Measurements from ENCODE around the gene PCNT. TPM values are rescaled to one million over a fixed set of nuclear protein-coding genes. Genes with fewer than 3 reads are reported as not detected.
A peak's percentile ranks its signal among the peaks of the same experiment; 100 is the strongest.

The PCNT gene
- total and polyA plus RNA-seq, 2 of the 8 experiments (the other 6 are each of a cell fraction or from before 2014, with no cell fraction given), result 9.9 to 45.1 TPM

GRCh38 chr21:46285761-46286647 lies 38.0 kb upstream of the PCNT start, which contains the start of gene YBEY (continued):
- peak; percentile 98 for TF ChIP-seq GABPA (IDR thresholded peaks at IDR 0.05; ENCODE audit: borderline replicate concordance, insufficient read depth, low read length)
- no peak for TF ChIP-seq JUN (IDR thresholded peaks at IDR 0.05; ENCODE audit: low read depth, low read length)
- TF ChIP-seq HDAC2 (IDR thresholded peaks at IDR 0.05; ENCODE audit: borderline replicate concordance in 1 of 2, low read depth in 2 of 2, low read length in 2 of 2), result peak in 1 of 2 experiments; percentile 94; a peak in 2 of 4 replicates
- peak in 1 of 2 experiments; percentile 34; a peak in 1 of 4 replicates for TF ChIP-seq SIN3A (conservative IDR thresholded peaks at IDR 0.05 in 1 of 2, IDR thresholded peaks at IDR 0.05 in 1 of 2; ENCODE audit: low read depth in 1 of 2, low read length in 2 of 2)
- TF ChIP-seq NRF1 (IDR thresholded peaks at IDR 0.05; ENCODE audit: low read depth, low read length), result no peak
- TF ChIP-seq JUND (IDR thresholded peaks at IDR 0.05; ENCODE audit: low read length), result no peak
- no peak for TF ChIP-seq CTBP2 (IDR thresholded peaks at IDR 0.05; ENCODE audit: borderline replicate concordance, insufficient read depth, insufficient read length, low read length)
- TF ChIP-seq FOSL1 (IDR thresholded peaks at IDR 0.05; ENCODE audit: insufficient read depth, low read depth, low read length), result no peak
- TF ChIP-seq BRCA1 (IDR thresholded peaks at IDR 0.05; ENCODE audit: low read depth, low read length), result peak; percentile 47; the same call in 1 of the 2 replicates
- no peak for TF ChIP-seq GTF2F1 (IDR thresholded peaks at IDR 0.05; ENCODE audit: borderline replicate concordance, low read depth, low read length)
- TF ChIP-seq BCL11A (IDR thresholded peaks at IDR 0.05; ENCODE audit: low read depth in 2 of 2, low read length in 2 of 2), result no peak
- TF ChIP-seq KDM4A (IDR thresholded peaks at IDR 0.05; ENCODE audit: low read depth, low read length, severe bottlenecking), result peak; percentile 63
- TF ChIP-seq RXRA (IDR thresholded peaks at IDR 0.05; ENCODE audit: insufficient read depth, low read depth, low read length), result no peak
- peak; percentile 83 for TF ChIP-seq CHD2 (IDR thresholded peaks at IDR 0.05; ENCODE audit: low read length)
- no peak for TF ChIP-seq KDM1A (IDR thresholded peaks at IDR 0.05; ENCODE audit: borderline replicate concordance, low read length)
- TF ChIP-seq MAFK (IDR thresholded peaks at IDR 0.05; ENCODE audit: low read depth, low read length), result no peak
- peak; percentile 81 to 82 for TF ChIP-seq POLR2A (IDR thresholded peaks at IDR 0.05; ENCODE audit: control extremely low read depth in 1 of 2, low read depth in 2 of 2, low read length in 2 of 2)
- TF ChIP-seq SIRT6 (IDR thresholded peaks at IDR 0.05; ENCODE audit: low read length), result no peak
- no peak for TF ChIP-seq CEBPB (IDR thresholded peaks at IDR 0.05; ENCODE audit: low read depth, low read length)
- TF ChIP-seq SAP30 (IDR thresholded peaks at IDR 0.05; ENCODE audit: insufficient read depth, insufficient replicate concordance, low read length), result peak; percentile 68
- no peak; the same call in 1 of the 2 replicates for TF ChIP-seq YY1 (IDR thresholded peaks at IDR 0.05; ENCODE audit: low read depth, low read length)
